ENCODE measurements around the gene SPPL2B. TPM values are rescaled to one million over a fixed set of nuclear protein-coding genes. Genes with fewer than 3 reads are reported as not detected.

Gene SPPL2B
- total RNA-seq, 1 donor from 2014 or later: 33.2 TPM

GRCh38 chr19:2302319-2303210 lies 25.9 kb upstream of the SPPL2B start:
- peak; percentile 63 for DNase-seq

- DNase-seq: no peak
Measured at GRCh38 chr19:2303211-2303798, 25.2 kb upstream of the SPPL2B start.

- DNase-seq: no peak
Measured at GRCh38 chr19:2305452-2306280, 22.8 kb upstream of the SPPL2B start.

- no peak for DNase-seq
Measured at GRCh38 chr19:2306281-2306806, 22.1 kb upstream of the SPPL2B start.

GRCh38 chr19:2306971-2307370 lies 21.5 kb upstream of the SPPL2B start:
- DNase-seq: no peak

- no peak for DNase-seq
Measured at GRCh38 chr19:2307518-2308012, 20.9 kb upstream of the SPPL2B start.

- no peak for DNase-seq
Measured at GRCh38 chr19:2308114-2308556, 20.3 kb upstream of the SPPL2B start, which contains the start of gene LINGO3. Gene LINGO3, minus strand, starts transcription at chr19:2308154. Its CDS starts 16,378 bp downstream, at chr19:2291776.

- no peak for DNase-seq
Measured at GRCh38 chr19:2309734-2310362, 18.6 kb upstream of the SPPL2B start.

- no peak for DNase-seq
Measured at GRCh38 chr19:2311093-2311492, 17.4 kb upstream of the SPPL2B start.

GRCh38 chr19:2312820-2313501 lies 15.5 kb upstream of the SPPL2B start:
- no peak for DNase-seq

- no peak for DNase-seq
Measured at GRCh38 chr19:2315121-2315817, 13.2 kb upstream of the SPPL2B start.

- DNase-seq: peak; percentile 79
Measured at GRCh38 chr19:2315818-2316353, 12.6 kb upstream of the SPPL2B start.

GRCh38 chr19:2317300-2317699 lies 11.2 kb upstream of the SPPL2B start:
- DNase-seq: no peak

GRCh38 chr19:2317756-2318155 lies 10.7 kb upstream of the SPPL2B start:
- no peak for DNase-seq

GRCh38 chr19:2318923-2319322 lies 9.6 kb upstream of the SPPL2B start:
- DNase-seq: no peak

GRCh38 chr19:2319551-2319950 lies 8.9 kb upstream of the SPPL2B start:
- no peak for DNase-seq

GRCh38 chr19:2320049-2320448 lies 8.4 kb upstream of the SPPL2B start:
- no peak for DNase-seq

GRCh38 chr19:2320939-2321338 lies 7.5 kb upstream of the SPPL2B start:
- no peak for DNase-seq

- DNase-seq: no peak
Measured at GRCh38 chr19:2321565-2322283, 6.8 kb upstream of the SPPL2B start.

GRCh38 chr19:2323707-2324106 lies 4.8 kb upstream of the SPPL2B start:
- no peak for DNase-seq
